GM12892 (cell line): Measurements from ENCODE around the gene ANG.
"Not testable (repeated sequence)": the region's sequence is repeated elsewhere in the genome, so short reads cannot be mapped to it uniquely, and the experiment has no call there.

Experiments used
- DNase-seq: peaks from one replicate; pipeline ENCODE4 v3.0.0; 2011; ENCODE audit not compliant: insufficient read length
- FAIRE-seq: peaks from 2 replicates; lab custom pipeline; 2011; peaks lifted over from hg19 to GRCh38; lab: Jason Lieb, UNC
- POLR2A ChIP-seq: IDR thresholded peaks from 2 replicates; pipeline ENCODE4 v1.6.1; 2011; ENCODE audit warnings: low read depth, low read length, control low read depth
- POLR2AphosphoS5 ChIP-seq: IDR thresholded peaks from 2 replicates; pipeline ENCODE4 v1.6.1; 2011; ENCODE audit warnings: low read depth, low read length, control low read depth
- TAF1 ChIP-seq: IDR thresholded peaks from 2 replicates; pipeline ENCODE4 v1.6.1; 2011; ENCODE audit warnings: low read depth, mild to moderate bottlenecking, control low read depth, low read length, borderline replicate concordance

The ANG gene

DNA sequence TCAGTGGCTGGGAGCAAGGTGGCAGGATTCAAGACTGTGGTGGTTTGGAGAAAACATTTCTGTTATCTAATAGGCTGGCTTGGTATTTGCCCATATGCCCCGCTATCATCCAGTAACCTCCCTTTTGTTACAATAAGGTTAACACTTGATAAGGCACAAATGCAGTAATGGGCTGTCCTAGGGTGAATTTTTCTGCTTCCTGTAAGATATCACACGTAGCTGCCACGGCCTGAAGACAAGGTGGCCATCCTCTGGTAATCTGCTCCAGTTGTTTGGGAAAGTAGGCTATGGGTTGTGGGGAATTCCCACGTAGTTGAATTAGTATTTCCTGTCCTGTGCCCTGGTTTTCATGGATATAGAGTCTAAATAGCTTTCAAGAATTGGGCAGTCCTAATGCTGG, 23.1 kb downstream of the ANG start:
- DNase-seq (no peak), FAIRE-seq (no peak)
- TF ChIP-seq POLR2AphosphoS5 (no peak), POLR2A (no peak), TAF1 (no peak)

DNA sequence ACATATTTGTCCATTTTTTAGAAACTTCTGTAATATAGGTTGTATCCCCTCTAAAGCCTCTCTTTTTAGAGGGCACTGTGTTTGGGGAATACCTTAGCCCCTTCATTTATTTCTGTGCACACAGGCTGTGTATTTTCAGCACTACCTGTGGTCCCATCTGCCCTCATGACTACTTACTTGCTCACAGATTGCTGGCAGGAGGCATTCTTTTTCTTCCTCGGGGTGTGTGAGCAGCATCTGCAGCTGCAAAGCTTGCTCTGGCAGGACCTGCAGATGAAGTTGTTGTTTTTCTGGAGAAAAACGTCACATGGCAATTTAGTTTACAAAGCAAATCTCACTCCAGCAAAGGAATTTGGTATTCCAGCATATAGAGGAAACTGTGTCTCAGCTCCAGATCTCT, 24.3 kb downstream of the ANG start:
- FAIRE-seq = no peak
- DNase-seq = no peak
- no peak for TF ChIP-seq POLR2AphosphoS5
- no peak for TF ChIP-seq TAF1
- no peak for TF ChIP-seq POLR2A

DNA sequence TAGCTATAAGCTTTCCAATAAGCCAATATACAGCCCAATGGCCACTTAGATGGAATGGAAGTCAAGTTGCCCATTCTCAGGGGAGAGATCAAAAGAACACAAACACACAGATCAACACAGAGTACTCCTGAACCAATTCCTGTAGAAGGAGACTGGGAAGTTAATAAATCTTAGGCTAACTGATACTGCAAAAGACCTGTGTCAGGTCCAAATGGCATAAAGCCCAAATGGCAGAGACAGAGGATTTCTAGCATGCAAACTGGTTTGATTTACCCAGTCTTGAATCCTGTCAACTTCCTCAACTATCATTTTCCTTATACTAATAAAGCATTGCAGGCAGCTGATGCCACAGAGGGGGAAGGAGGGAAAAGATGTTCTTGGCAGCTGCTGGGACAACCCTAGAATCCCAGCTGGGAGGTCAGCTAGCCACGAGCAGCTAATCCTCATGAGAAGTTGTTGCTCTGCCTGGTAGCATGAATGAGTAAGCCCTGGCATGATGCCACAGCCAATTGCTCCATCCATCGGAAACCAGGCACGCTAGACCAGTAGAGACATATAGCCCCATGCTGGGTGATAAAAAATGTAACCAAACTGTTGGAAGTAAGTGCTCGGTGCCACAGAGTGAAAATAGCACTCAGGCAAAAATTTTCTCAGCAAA, 26.2 kb downstream of the ANG start:
- TF ChIP-seq POLR2AphosphoS5 = no peak
- TF ChIP-seq POLR2A = no peak
- TF ChIP-seq TAF1 = no peak
- no peak for FAIRE-seq
- DNase-seq = no peak

DNA sequence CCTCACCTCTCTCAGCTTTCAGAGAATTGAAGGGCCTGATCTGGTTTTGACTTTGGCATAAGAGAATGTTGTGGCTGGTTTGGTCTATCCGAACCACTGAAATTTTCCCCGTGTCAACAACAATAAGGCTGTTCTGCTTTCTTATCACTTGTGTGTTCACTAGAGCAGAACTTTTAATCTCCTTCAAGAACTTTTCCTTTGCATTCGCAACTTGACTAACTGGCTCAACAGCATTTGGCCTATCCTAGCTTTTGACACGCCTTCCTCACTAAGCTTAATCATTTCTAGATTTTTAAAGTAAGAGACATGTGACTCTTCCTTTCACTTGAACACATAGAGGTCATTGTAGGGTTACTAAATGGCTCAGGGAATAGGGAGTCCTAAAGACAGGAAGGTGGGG, 31.2 kb downstream of the ANG start:
- no peak for TF ChIP-seq POLR2A
- TF ChIP-seq TAF1 = no peak
- no peak for TF ChIP-seq POLR2AphosphoS5
- no peak for FAIRE-seq
- no peak for DNase-seq

DNA sequence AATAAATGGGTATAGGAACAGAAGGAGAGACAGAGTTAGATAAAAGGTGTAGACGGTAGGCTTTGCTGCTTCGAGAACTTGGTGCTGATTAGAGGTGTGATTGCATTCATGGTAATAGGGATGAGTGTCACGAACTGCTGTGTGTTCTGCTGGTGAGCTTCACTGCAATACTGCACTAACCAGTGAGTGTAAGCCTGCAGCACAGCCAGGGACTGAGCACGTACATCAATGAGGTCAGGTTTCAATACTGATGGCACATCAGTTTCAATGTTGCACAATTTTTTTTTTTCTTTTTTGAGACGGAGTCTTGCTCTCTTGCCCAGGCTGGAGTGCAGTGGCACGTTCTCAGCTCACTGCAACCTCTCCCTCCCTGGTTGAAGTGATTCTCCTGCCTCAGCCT, 32.2 kb downstream of the ANG start:
- no peak for FAIRE-seq
- no peak for DNase-seq
- TF ChIP-seq POLR2AphosphoS5 = no peak
- no peak for TF ChIP-seq TAF1
- no peak for TF ChIP-seq POLR2A

DNA sequence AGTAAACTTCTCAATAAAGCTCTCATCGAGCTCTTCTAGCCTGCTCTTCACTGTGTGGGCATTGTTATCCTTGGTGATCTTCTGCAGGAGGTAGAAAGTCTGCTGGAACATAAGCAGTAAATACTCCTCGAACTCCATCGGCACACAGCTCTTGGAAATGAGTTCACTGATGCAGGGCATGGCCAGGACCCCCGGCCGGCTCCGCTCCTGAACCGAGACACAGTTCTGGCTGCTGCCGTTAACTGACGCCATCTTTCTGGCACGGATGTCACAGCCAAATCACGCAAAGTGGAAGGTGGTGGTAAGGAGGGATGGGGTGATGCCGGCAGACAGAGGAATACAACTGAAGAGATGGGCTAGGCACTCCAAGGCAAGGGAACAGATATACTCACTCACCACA, 33.5 kb downstream of the ANG start:
- DNase-seq (no peak), FAIRE-seq (no peak)
- TF ChIP-seq TAF1 (no peak), POLR2AphosphoS5 (no peak)

DNA sequence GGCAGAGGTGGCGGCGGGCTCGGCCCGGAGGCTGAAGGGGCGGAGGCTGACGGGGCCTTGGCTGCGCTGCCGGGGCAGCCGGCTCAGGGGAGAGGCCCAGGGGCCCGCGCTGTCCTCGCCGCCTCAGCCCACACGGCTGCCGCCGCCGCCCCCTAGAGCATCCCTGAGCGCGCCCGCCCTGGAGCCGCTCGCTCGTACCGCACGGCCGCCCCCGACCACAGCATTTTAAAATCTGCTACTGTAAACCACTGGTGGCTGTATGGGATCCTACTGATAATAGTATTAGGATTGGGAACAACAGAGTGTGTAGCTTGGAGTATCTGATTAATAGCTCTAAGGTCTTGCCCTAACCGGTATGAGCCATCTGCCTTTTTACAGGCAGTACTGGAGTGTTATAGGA, 34.9 kb downstream of the ANG start:
- DNase-seq (no peak), FAIRE-seq (no peak)
- TF ChIP-seq POLR2AphosphoS5 (no peak), POLR2A (no peak), TAF1 (no peak)

DNA sequence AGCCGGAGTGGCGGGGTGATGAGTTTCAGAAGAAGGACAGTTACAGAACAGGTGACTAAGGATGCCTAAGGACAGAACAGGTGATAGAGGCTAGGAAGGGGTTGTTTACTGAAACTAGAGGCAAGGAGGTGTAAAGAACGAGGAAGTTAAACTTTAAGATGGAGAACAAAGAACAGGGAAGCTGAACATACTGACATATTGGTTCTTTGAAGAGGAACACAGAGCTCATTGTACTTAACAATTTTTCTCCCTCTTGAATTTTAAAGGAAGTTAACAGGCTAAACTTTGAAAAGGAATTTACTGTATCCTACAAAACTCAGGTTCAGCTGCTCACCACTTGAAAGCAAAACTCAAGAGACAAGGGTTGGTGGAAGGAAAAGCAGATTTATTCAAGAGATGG, 37.6 kb downstream of the ANG start:
- not testable (repeated sequence) for FAIRE-seq, DNase-seq

DNA sequence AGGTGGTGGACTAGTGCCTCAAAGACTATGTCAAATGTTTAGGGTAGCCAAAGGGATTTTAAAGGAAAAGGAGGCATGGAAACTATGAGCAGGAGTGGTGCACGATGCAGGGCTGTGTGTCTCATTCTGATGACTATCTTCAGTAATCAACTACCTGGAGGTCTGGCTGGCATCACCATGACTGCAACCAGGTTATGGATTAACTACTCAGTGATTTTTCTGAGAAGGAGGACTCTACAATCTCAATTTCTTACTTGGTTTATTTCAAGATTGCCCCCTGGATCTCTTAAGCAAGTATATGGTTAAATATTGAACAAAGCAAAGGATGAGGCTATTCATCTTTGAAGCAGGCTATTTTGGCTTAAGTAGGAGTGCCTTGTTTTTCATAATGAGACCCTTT, 38.0 kb downstream of the ANG start:
- no peak for TF ChIP-seq TAF1
- TF ChIP-seq POLR2A = no peak
- TF ChIP-seq POLR2AphosphoS5 = no peak
- FAIRE-seq = no peak
- no peak for DNase-seq

DNA sequence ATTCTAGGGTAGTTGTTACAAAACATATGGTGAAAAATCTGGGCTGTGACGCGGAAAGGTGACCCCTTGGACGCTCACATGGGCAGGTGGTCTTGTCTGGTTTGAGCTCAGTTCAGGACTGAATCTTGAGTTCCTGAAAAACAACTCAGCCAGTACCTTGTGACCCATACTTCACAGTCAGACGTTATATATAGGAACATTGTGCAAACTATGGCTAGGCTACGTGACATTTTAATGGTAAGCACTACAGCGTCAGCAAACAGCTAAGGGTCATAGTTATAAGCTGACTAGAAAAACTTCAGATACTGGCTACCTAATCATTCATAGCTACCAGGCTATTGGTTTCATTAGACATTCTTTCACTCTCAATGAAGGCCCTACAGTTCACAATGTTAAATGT, 42.3 kb downstream of the ANG start:
- DNase-seq (no peak), FAIRE-seq (no peak)
- TF ChIP-seq POLR2AphosphoS5 = no peak
- no peak for TF ChIP-seq TAF1
- no peak for TF ChIP-seq POLR2A

DNA sequence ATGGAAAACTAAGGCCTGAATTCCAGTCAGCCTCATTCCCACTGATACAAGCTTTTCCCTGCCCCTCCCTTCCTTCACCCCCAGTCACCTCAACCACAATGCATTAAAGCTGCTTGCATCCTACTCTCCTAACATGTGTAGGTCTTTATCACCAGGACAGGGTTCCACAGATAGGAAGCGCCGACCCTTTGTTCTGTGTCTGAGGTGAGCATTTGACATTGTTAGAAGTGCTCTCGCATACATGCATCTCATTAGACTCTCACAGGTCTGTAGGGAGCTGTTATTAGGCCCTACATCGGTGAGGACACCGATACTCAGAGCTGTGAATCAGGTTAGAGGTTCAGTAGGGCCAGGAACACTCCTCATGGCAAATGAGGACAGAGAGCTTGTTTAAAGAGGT, 43.9 kb downstream of the ANG start:
- DNase-seq (no peak), FAIRE-seq (no peak)
- TF ChIP-seq POLR2AphosphoS5 = no peak

DNA sequence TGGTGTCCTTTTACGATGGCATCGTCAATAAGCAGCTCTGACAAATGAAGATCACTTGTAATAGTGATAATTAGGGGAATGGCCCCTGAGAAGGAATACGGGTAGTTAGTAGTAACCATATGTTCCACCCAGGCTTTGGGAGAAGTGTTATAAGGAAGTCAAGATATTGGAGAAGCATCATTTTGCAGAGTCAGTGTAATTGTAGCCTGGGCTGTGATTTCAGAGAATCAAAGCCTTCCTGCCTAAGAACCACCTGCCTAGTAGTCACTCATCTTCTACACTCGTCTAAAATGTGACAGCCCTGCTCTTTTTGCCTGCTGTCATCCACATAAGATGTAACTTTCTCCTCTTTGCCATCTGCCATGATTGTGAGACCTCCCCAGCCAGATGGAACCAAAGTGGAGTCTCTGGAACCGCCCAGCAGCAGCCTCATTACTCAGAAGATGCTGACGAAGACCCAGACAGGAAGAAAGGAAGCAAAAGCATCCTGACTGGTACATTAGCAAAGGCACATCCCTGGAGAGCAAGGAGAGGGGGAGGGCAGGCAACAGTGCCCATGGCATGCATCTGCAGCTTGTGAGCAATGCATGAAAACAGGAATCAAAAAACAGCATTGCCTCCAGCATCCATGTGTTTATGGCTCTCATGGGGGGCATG, 44.5 kb downstream of the ANG start:
- DNase-seq = no peak
- no peak for FAIRE-seq
- TF ChIP-seq POLR2A = no peak
- no peak for TF ChIP-seq TAF1
- TF ChIP-seq POLR2AphosphoS5 = no peak
